Measurements from ENCODE around the gene DPEP2.

DNA sequence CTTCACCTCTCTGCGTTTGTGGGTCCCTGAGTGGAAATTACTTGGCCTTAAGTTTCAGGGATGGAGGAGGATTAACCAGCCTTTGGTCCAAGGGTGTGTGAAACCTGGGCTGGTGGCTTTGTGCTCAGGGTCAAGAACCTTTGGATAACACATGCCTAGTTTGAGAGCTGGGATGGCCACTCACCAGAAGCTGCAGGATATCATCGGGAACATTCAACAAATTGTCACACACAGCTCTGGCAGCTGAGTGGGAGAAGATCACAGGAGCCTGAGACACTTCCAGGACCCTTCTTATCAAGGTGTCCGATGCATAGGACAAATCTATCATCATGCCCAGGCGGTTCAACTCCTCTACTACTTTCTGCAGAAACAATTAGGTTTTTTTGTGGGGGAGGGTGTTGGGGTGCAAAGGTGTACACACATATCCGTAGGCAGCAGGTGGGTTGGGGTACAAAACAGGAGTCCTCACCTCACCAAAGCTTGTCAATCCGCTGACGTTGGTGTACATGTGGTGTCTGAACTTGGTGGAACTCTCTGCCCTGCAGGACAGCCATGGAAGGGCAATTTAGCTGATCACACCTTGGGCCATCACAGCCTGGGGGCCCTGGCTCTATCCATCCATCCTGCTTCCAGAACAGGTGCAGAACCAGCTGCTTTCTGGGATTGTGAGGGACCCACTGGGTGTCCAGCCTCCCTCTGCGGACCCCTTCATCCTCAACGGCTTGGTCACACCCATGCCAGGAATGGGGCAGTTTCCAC is 21.6 kb downstream of the DPEP2 start:
- TF ChIP-seq, protein P1, sequence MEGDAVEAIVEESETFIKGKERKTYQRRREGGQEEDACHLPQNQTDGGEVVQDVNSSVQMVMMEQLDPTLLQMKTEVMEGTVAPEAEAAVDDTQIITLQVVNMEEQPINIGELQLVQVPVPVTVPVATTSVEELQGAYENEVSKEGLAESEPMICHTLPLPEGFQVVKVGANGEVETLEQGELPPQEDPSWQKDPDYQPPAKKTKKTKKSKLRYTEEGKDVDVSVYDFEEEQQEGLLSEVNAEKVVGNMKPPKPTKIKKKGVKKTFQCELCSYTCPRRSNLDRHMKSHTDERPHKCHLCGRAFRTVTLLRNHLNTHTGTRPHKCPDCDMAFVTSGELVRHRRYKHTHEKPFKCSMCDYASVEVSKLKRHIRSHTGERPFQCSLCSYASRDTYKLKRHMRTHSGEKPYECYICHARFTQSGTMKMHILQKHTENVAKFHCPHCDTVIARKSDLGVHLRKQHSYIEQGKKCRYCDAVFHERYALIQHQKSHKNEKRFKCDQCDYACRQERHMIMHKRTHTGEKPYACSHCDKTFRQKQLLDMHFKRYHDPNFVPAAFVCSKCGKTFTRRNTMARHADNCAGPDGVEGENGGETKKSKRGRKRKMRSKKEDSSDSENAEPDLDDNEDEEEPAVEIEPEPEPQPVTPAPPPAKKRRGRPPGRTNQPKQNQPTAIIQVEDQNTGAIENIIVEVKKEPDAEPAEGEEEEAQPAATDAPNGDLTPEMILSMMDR (IDR thresholded peaks at IDR 0.05): no peak
- no peak for TF ChIP-seq POLR2A (IDR thresholded peaks at IDR 0.05)
